ENCODE results near the gene VPS37C.
"Not testable (repeated sequence)": the region's sequence is repeated elsewhere in the genome, so short reads cannot be mapped to it uniquely, and the experiment has no call there.

VPS37C gene

DNA sequence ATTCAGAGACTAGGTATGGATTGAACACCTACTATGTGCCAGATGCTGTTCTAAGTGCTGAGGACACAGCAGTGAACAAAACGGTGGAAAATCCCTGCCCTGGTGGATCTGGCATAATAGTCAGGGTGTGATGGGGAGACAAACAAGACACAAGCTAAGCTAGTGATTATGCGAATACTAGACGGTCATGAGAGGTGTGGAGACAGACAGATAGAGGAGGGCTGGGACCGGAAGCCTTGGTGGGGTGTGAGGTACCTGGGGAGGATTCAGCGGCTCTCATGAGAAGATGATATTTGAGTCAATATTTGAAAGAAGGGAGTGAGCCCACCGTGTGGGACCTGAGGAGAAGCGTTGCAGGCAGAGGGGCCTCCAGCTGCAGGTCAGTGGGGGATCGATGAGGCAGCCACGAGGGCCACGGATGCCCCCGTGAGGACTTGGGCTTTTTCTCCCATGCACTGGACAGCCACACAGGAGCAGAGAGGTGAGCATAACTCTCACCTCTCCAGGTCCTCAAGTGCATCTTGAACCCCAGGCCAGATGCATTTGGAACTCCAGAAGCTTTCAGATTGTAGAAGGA lies 54.2 kb downstream of the VPS37C start:
- no peak overlapping the region for H3K27ac ChIP-seq
- TF ChIP-seq, protein P1, sequence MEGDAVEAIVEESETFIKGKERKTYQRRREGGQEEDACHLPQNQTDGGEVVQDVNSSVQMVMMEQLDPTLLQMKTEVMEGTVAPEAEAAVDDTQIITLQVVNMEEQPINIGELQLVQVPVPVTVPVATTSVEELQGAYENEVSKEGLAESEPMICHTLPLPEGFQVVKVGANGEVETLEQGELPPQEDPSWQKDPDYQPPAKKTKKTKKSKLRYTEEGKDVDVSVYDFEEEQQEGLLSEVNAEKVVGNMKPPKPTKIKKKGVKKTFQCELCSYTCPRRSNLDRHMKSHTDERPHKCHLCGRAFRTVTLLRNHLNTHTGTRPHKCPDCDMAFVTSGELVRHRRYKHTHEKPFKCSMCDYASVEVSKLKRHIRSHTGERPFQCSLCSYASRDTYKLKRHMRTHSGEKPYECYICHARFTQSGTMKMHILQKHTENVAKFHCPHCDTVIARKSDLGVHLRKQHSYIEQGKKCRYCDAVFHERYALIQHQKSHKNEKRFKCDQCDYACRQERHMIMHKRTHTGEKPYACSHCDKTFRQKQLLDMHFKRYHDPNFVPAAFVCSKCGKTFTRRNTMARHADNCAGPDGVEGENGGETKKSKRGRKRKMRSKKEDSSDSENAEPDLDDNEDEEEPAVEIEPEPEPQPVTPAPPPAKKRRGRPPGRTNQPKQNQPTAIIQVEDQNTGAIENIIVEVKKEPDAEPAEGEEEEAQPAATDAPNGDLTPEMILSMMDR (conservative IDR thresholded peaks at IDR 0.05), result no peak
- no peak for TF ChIP-seq ZFX (IDR thresholded peaks at IDR 0.05)

DNA sequence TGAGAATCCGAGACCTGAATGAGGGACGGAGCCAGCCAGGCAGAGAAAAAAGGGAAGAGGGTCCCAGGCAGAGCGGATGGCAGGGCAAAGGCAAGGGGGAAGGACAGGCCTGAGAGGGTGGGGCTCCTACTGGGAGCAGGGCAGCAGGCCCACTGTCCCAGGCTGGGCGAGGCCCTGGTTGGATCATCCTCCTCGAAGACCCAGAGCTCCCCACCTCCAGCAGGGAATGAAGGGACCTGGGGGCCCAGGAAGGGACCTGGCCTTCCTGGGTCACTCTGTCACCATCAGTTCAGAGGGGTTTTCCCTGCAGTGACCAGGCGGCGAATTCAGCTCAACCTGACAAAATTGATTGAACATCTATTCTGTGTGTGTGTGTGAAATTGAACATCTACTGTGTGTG lies 54.9 kb downstream of the VPS37C start:
- no peak for TF ChIP-seq ZFX (IDR thresholded peaks at IDR 0.05)
- H3K27ac ChIP-seq, result no peak overlapping the region

DNA sequence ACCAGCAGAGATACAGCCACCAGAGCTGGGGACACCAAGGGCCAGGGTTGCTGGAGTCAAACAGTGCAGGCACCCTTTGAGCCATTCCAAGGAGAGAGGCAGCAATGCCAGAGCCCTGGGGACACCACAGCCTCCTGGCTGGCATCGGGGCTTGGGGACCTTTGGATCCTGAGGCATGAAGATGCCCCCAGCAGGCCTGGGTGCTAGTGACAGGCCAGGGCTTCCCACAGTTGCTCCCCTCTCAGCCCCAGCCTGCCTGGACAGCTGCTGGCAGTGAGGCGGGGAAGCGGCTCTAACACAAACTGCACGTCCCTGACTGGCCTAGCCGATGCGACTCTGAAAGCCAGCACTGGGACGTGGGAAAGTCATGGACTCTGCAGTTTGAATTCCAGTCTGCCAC lies 56.3 kb downstream of the VPS37C start:
- H3K27ac ChIP-seq, result no peak overlapping the region
- TF ChIP-seq ZFX (IDR thresholded peaks at IDR 0.05), result no peak
- TF ChIP-seq, protein P1 (conservative IDR thresholded peaks at IDR 0.05), result no peak

DNA sequence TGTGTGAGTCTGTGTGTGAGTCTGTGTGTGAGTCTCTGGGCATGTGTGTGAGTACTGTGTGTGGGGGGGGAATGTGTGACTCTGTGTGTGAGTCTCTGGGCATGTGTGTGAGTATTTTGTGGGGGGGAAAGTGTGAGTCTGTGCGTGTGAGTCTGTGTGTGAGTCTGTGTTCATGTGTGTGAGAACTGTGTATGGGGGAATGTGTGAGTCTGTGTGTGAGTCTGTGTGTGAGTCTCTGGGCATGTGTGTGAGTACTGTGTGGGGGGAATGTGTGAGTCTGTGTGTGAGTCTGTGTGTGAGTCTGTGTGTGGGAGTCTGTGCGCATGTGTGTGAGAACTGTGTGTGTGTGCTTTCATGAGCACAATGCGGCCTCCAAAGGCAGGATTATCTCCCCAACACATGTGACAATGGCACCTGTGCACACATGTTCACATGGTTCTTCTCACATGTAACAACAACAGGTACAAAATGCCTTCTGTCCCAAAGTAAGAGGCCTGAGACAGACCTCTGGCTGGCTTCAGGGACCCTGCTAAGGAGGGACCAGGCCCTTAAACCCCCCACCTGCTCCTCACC lies 57.3 kb downstream of the VPS37C start:
- no peak overlapping the region for H3K27ac ChIP-seq
- TF ChIP-seq ZFX (IDR thresholded peaks at IDR 0.05), result no peak
- TF ChIP-seq, protein P1 (conservative IDR thresholded peaks at IDR 0.05), result no peak

DNA sequence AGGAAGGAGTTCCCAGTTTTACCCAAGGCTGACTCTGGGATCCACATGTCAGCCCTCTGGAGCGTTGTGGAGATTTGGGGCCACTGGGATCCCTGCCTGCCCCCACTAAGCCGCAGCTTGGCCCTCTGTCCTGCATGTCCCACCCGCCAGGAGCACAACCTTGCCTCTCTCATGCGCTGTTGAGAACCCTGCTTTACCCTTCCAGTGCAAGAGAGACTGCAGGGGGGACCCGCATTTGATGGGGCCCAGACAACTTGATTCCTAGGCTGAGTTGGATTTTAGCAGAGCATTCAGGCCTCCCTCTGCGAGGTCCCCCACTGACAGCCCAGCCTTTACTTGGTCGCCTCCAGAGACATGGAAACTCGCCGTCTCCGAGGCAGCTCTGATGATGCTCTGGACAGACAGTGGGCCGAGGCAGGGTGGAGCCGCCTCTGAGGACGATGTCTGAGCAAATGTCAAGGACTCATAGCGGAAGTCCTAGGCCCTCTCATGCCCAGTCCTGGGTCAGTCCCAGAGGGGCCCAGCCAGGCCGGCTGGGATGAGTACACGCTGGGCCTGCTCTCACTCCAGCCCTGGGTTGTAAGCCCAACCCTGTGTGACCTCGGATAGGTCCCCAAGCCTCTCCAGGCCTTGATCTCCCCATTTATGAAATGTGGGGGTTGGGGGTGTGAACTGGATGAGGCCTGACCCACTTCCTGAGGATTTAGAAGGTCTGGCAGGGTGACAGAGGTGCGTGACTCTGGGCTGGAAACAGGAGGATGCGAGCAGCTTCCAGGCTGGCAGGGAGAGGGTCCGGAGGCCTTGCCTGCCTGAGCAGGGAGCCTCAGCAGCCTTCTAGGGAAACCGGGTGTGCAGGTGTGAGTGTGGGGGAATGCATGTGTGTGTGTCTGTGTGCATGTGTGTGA lies 58.3 kb downstream of the VPS37C start:
- H3K27ac ChIP-seq, result no peak overlapping the region
- TF ChIP-seq, protein P1 (conservative IDR thresholded peaks at IDR 0.05), result no peak
- no peak for TF ChIP-seq ZFX (IDR thresholded peaks at IDR 0.05)

DNA sequence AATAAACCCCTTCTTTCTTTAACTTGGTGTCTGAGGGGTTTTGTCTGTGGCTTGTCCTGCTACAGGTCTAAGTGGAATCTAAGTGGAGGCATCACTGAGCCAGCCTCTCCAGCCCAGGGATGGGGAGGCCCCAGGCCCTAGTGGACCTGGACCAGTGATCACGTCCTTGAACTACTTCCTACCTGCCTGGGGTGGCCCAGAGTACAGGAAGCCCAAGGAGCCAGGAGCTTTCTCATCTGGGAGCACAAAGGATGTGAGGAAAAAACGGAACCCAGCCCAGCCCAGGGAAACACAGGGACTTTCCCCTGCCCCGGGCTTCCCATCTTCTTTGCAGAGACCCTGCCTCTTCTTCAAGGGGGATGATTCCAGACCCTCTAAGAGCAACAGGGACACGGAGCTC lies 62.4 kb downstream of the VPS37C start:
- H3K27ac ChIP-seq, result no peak overlapping the region

DNA sequence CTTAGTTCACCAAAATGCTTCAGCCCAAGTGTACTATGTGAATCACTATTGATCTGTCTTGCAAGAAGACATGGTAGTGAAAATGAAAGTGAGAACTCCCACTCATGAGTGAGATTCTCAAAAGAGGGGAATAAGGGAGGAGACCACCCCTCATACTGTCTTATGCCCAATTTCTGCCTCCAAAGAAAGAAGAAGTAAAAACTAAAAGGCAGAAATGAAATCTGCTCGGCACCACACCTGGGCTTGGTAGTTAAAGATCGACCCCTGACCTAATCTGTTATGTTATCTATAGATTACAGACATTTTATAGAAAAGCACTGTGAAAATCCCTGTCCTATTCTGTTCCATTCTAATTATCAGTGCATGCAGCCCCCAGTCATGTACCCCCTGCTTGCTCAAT lies 63.0 kb downstream of the VPS37C start:
- H3K27ac ChIP-seq, result not testable (repeated sequence)

More for the DNA sequence above, 62.4 kb downstream of the VPS37C start:
- TF ChIP-seq ZFX (IDR thresholded peaks at IDR 0.05), result no peak
- TF ChIP-seq, protein P1 (conservative IDR thresholded peaks at IDR 0.05), result no peak

DNA sequence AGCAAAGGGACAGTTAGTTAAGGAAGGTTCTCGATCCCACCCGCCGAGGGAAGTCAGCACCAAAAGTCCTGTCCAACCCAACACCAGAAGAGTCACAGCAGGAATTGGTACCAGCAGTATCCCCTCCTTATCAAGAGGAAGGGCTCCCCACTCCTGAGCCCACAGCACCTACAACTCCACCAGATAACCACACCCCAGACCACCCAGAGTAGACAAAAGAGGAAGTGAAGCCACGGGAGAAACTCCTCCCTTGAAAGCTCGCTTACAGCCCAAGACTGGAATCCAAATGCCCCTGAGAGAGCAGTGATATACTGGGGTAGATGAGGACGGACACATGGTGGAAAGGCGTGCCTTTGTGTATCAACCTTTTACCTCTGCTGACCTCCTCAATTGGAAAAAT lies 66.2 kb downstream of the VPS37C start:
- TF ChIP-seq, protein P1 (conservative IDR thresholded peaks at IDR 0.05), result no peak
- TF ChIP-seq ZFX (IDR thresholded peaks at IDR 0.05), result no peak

DNA sequence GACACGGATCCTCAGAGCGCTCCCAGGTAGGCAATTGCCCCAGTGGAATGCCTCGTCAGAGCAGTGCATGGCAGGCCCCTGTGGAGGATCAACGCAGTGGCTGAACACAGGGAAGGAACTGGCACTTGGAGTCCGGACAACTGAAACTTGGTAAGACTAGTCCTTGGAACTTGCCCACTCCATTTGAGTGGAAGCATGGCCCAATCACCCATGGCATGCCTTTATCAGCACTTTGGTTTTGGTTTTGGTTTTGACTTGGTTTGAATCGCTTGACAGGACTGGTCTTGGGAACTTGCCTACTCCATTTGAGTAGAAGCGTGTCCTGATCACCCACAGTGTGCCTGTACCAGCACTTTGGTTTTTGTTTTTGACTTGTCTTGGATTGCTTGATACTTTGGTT lies 67.1 kb downstream of the VPS37C start:
- not testable (repeated sequence) for H3K27ac ChIP-seq

More for the DNA sequence above, 66.2 kb downstream of the VPS37C start:
- no peak overlapping the region for H3K27ac ChIP-seq
